ENCODE data around the gene HNRNPF.

Gene HNRNPF

GRCh38 chr10:43353495-43354329 lies 55.3 kb downstream of the HNRNPF start:
- Histone ChIP-seq H3K9me2 (replicated peaks; ENCODE audit: insufficient read depth, low read length) (no peaks in the 10 kb centered on the region), H3K4me2 (ENCODE audit: low read depth, low read length) (no peak overlapping the region), H4K20me1 (ENCODE audit: insufficient read depth, low read length) (no peaks in the 10 kb centered on the region), H3K4me3 (ENCODE audit: low read length) (no peak overlapping the region), H3F3A (ENCODE audit: insufficient read depth, low read length) (no peaks in the 10 kb centered on the region), H3K36me3 (replicated peaks; ENCODE audit: insufficient read depth, low read length) (no peaks in the 10 kb centered on the region), H3K79me2 (ENCODE audit: low read length) (no peaks in the 10 kb centered on the region), H2AFZ (ENCODE audit: low read length) (no peak overlapping the region), H3K4me1 (ENCODE audit: low read length) (no peaks in the 10 kb centered on the region), H3K9me3 (replicated peaks; ENCODE audit: insufficient read depth, low read length) (no peaks in the 10 kb centered on the region), H3K27me3 (replicated peaks; ENCODE audit: insufficient read depth, low read length) (0 out of 2 replicates have a peak, but pooled peaks cover 3% of the 10 kb centered on the region), H3K27ac (ENCODE audit: low read length) (no peak overlapping the region), H3K9ac (ENCODE audit: low read length) (no peak overlapping the region)
- no peak for TF ChIP-seq EZH2 (optimal IDR thresholded peaks at IDR 0.05; ENCODE audit: low read depth, low read length)
- no peak for TF ChIP-seq CTCF (IDR thresholded peaks at IDR 0.05; ENCODE audit: low read length)
- TF ChIP-seq EZH2phosphoT487 (IDR thresholded peaks at IDR 0.05; ENCODE audit: low read length), result no peak
- DNase-seq, result no peak

GRCh38 chr10:43352951-43353350 lies 56.0 kb downstream of the HNRNPF start:
- no peak overlapping the region for H3K4me3 ChIP-seq (ENCODE audit: low read length)
- H3K4me2 ChIP-seq (ENCODE audit: low read depth, low read length), result no peak overlapping the region
- no peak overlapping the region for H3K27ac ChIP-seq (ENCODE audit: low read length)
- peak; percentile 56 for DNase-seq
- H3K9me2 ChIP-seq (replicated peaks; ENCODE audit: insufficient read depth, low read length), result no peaks in the 10 kb centered on the region
- no peak overlapping the region for H3K9ac ChIP-seq (ENCODE audit: low read length)
- H3K79me2 ChIP-seq (ENCODE audit: low read length), result no peaks in the 10 kb centered on the region
- H3K4me1 ChIP-seq (ENCODE audit: low read length), result 0 out of 2 replicates have a peak, but pooled peaks cover 4% of the 10 kb centered on the region
- no peak overlapping the region for H2AFZ ChIP-seq (ENCODE audit: low read length)
- no peaks in the 10 kb centered on the region for H3K36me3 ChIP-seq (replicated peaks; ENCODE audit: insufficient read depth, low read length)
- H3F3A ChIP-seq (ENCODE audit: insufficient read depth, low read length), result no peaks in the 10 kb centered on the region
- TF ChIP-seq CTCF (IDR thresholded peaks at IDR 0.05; ENCODE audit: low read length) (peak; percentile 24), EZH2phosphoT487 (IDR thresholded peaks at IDR 0.05; ENCODE audit: low read length) (no peak)
- no peaks in the 10 kb centered on the region for H3K9me3 ChIP-seq (replicated peaks; ENCODE audit: insufficient read depth, low read length)
- 0 out of 2 replicates have a peak, but pooled peaks cover 3% of the 10 kb centered on the region for H3K27me3 ChIP-seq (replicated peaks; ENCODE audit: insufficient read depth, low read length)
- no peaks in the 10 kb centered on the region for H4K20me1 ChIP-seq (ENCODE audit: insufficient read depth, low read length)

DNA sequence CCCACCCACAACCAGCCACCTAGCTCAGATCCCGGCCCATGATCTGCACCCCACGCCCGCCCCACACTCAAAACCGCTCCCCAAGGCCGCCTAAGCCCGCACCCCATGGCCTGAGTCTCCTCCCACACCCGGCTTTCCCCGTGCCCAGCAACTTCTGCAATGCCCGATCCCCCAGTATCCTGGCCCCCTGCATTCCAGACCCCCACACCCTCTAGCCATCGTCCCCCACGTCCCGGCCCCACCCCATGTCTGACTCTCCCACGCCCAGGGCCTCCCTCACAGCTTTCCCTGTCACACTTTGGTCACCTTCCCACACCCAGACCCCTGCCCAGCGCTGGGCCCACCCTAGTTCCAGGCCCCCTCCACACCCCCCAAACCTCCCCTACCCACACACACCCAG lies 57.7 kb downstream of the HNRNPF start:
- Histone ChIP-seq H3K27ac (ENCODE audit: low read length) (no peak overlapping the region), H3K79me2 (ENCODE audit: low read length) (no peaks in the 10 kb centered on the region), H3K4me2 (ENCODE audit: low read depth, low read length) (no peak overlapping the region), H3F3A (ENCODE audit: insufficient read depth, low read length) (no peaks in the 10 kb centered on the region), H3K27me3 (replicated peaks; ENCODE audit: insufficient read depth, low read length) (0 out of 2 replicates have a peak, but pooled peaks cover 3% of the 10 kb centered on the region), H4K20me1 (ENCODE audit: insufficient read depth, low read length) (no peaks in the 10 kb centered on the region), H2AFZ (ENCODE audit: low read length) (no peak overlapping the region), H3K9me2 (replicated peaks; ENCODE audit: insufficient read depth, low read length) (no peaks in the 10 kb centered on the region), H3K4me3 (ENCODE audit: low read length) (no peak overlapping the region), H3K36me3 (replicated peaks; ENCODE audit: insufficient read depth, low read length) (no peaks in the 10 kb centered on the region), H3K9ac (ENCODE audit: low read length) (no peak overlapping the region), H3K4me1 (ENCODE audit: low read length) (0 out of 2 replicates have a peak, but pooled peaks cover 4% of the 10 kb centered on the region), H3K9me3 (replicated peaks; ENCODE audit: insufficient read depth, low read length) (no peaks in the 10 kb centered on the region)
- TF ChIP-seq EZH2phosphoT487 (IDR thresholded peaks at IDR 0.05; ENCODE audit: low read length) (no peak), CTCF (IDR thresholded peaks at IDR 0.05; ENCODE audit: low read length) (no peak), EZH2 (optimal IDR thresholded peaks at IDR 0.05; ENCODE audit: low read depth, low read length) (no peak)
- DNase-seq, result no peak
